Peyer's patch (tissue), 4 donors: ENCODE measurements around the gene MAML2. TPM values are rescaled to one million over a fixed set of nuclear protein-coding genes. Genes with fewer than 3 reads are reported as not detected.
A peak's percentile ranks its signal among the peaks of the same experiment; 100 is the strongest.

Experiments
- DNase-seq, 3 donors: peaks; one replicate each; pipeline ENCODE4 v3.0.0-alpha.2; 2017 to 2019
- H3K27ac ChIP-seq, 4 donors: fragments of 200-600 bp; sonication (generic); one replicate each; pipeline ENCODE4 v1.5.1; 2016 to 2019
- H3K27me3 ChIP-seq, 2 donors: fragments of 200-600 bp; sonication (generic); one replicate each; pipeline ENCODE4 v1.5.1; 2019
- H3K36me3 ChIP-seq, 3 donors: fragments of 200-600 bp; sonication (generic); one replicate each; pipeline ENCODE4 v1.5.1; 2016 to 2019
- H3K4me1 ChIP-seq, 4 donors: fragments of 200-600 bp; sonication (generic); one replicate each; pipeline ENCODE4 v1.5.1; 2016 to 2019
- H3K4me3 ChIP-seq, 4 donors: fragments of 200-600 bp; sonication (generic); 1 replicate in 3 of 4; 2 replicates in 1 of 4; pipeline ENCODE4 v1.5.1; 2016 to 2019; ENCODE audit warnings: mild to moderate bottlenecking in 1 of 4
- H3K9me3 ChIP-seq, 4 donors: fragments of 200-600 bp; sonication (generic); one replicate each; pipeline ENCODE4 v1.5.1; 2016 to 2019; ENCODE audit warnings: mild to moderate bottlenecking in 1 of 4
- POLR2A ChIP-seq, 2 donors: fragments of 450-650 bp; IDR thresholded peaks; one replicate each; pipeline ENCODE4 v1.5.1; 2017; ENCODE audit warnings: antibody characterized with exemption in 2 of 2, mild to moderate bottlenecking in 2 of 2, moderate library complexity in 2 of 2
- total RNA-seq, 4 donors: library from RNA; depleted of rRNA; stranded (reverse); fragments of >200 nt; gene quantifications; one replicate each; pipeline ENCODE4 v1.1.0, GENCODE V29; 2016
- TF ChIP-seq, protein P1 (sequence below), 6 experiments: fragments of 450-650 bp in 4 of 6; fragments of 200-600 bp in 2 of 6; sonication (generic) in 1 of 6; IDR thresholded peaks; one replicate each; pipeline ENCODE4 v1.5.1; 2017 to 2019; ENCODE audit warnings: antibody characterized with exemption in 6 of 6, mild to moderate bottlenecking in 3 of 6, moderate library complexity in 1 of 6

Gene MAML2
- total RNA-seq, 4 donors from 2014 or later: 8.4 to 60.2 (median 22.7) TPM

- no peaks in the 10 kb centered on the region for H3K27me3 ChIP-seq
- no peak overlapping the region for H3K4me3 ChIP-seq
- H3K27ac ChIP-seq: peak overlapping the region; percentile 70 to 83 (median 80)
- H3K9me3 ChIP-seq: no peaks in the 10 kb centered on the region
- H3K36me3 ChIP-seq: no peaks in the 10 kb centered on the region
- peak in 2 of 3 donors; percentile 84 to 89 for DNase-seq
- TF ChIP-seq, protein P1, sequence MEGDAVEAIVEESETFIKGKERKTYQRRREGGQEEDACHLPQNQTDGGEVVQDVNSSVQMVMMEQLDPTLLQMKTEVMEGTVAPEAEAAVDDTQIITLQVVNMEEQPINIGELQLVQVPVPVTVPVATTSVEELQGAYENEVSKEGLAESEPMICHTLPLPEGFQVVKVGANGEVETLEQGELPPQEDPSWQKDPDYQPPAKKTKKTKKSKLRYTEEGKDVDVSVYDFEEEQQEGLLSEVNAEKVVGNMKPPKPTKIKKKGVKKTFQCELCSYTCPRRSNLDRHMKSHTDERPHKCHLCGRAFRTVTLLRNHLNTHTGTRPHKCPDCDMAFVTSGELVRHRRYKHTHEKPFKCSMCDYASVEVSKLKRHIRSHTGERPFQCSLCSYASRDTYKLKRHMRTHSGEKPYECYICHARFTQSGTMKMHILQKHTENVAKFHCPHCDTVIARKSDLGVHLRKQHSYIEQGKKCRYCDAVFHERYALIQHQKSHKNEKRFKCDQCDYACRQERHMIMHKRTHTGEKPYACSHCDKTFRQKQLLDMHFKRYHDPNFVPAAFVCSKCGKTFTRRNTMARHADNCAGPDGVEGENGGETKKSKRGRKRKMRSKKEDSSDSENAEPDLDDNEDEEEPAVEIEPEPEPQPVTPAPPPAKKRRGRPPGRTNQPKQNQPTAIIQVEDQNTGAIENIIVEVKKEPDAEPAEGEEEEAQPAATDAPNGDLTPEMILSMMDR (IDR thresholded peaks at IDR 0.05): no peak
- peak in 1 of 2 donors; percentile 20 for TF ChIP-seq POLR2A (IDR thresholded peaks at IDR 0.05)
- H3K4me1 ChIP-seq: peaks cover 0 to 47% (median 21%) of the 10 kb centered on the region in 4 donors
Observed at GRCh38 chr11:96215110-96215782, 127.7 kb downstream of the MAML2 start.

DNA sequence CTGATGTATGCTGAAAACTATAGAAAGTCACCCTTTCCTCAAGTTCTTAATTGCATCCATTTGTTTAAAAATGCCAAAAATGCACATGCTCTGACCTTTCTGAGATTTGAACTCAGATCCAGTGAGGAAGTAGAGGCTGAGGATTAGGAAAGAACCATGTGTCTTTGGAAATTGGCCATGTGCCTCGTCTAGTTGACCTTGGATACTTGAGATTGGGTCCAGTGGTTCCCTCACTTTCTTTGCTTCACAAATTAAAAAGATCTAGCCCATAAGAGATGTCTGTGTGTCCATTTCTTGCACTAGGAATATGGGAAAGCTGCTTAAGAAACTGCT, 128.3 kb downstream of the MAML2 start:
- Histone ChIP-seq H3K36me3 (no peaks in the 10 kb centered on the region), H3K9me3 (no peaks in the 10 kb centered on the region), H3K27me3 (no peaks in the 10 kb centered on the region), H3K27ac (peak overlapping the region; percentile 70 to 83 (median 80)), H3K4me3 (no peak overlapping the region), H3K4me1 (peaks cover 0 to 42% (median 21%) of the 10 kb centered on the region in 4 donors)
- no peak for DNase-seq
- TF ChIP-seq, protein P1 (IDR thresholded peaks at IDR 0.05): no peak
- TF ChIP-seq POLR2A (IDR thresholded peaks at IDR 0.05): no peak

DNA sequence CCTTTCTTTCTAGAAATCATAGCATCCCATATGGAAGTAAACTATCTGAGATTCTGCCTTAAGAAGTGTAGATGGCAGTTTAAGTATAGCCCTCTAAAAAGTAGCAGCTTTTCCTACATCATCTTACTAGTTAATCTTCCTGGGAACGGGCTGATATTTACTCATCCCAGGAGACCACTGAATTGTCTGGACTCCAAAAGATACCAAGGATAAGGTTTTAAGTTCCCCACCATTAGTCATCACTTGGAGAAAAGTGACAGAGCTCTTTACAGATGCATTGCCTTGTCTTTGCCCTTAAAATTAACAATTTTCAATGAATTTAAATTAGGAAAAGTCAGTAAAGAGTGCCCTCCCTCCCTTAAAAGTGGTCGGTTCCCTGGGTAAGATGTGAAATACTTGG, 129.5 kb downstream of the MAML2 start:
- Histone ChIP-seq H3K27ac (peak overlapping the region; percentile 70 to 83 (median 80)), H3K27me3 (no peaks in the 10 kb centered on the region), H3K4me3 (no peak overlapping the region), H3K9me3 (no peaks in the 10 kb centered on the region), H3K36me3 (no peaks in the 10 kb centered on the region), H3K4me1 (peaks cover 0 to 44% (median 23%) of the 10 kb centered on the region in 4 donors)
- no peak for DNase-seq
- no peak for TF ChIP-seq POLR2A (IDR thresholded peaks at IDR 0.05)
- TF ChIP-seq, protein P1 (IDR thresholded peaks at IDR 0.05): no peak

DNA sequence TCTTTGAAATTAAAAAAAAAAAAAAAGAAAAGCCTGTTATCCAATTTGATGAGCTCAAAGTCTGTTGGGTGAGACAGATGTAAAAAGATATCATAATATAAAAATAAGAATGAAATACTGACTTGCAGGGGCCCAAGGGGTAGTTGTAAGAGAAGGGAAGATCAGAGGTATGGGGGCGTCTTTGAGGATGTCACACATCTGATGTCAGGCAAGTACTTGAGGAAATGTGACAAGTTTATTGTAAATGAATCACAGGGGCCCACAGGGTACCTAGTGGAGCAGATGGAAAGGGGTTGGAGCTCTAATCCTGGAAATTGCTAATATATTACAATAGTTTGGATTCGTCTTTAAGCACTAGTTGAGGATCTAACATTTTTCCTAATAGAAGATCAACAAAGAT, 131.6 kb downstream of the MAML2 start:
- Histone ChIP-seq H3K4me1 (peaks cover 0 to 48% (median 25%) of the 10 kb centered on the region in 4 donors), H3K27ac (peak overlapping the region in 2 of 4 donors; percentile 23 to 70)

GRCh38 chr11:96207459-96208449, 135.2 kb downstream of the MAML2 start:
- Histone ChIP-seq H3K27me3 (no peaks in the 10 kb centered on the region), H3K4me3 (no peak overlapping the region), H3K27ac (peak overlapping the region; percentile 23 to 66 (median 40)), H3K9me3 (no peaks in the 10 kb centered on the region), H3K36me3 (no peaks in the 10 kb centered on the region), H3K4me1 (peaks cover 0 to 36% (median 13%) of the 10 kb centered on the region in 4 donors)
- peak in 2 of 3 donors; percentile 31 to 66 for DNase-seq
- TF ChIP-seq, protein P1 (IDR thresholded peaks at IDR 0.05): peak in 1 of 6 experiments; percentile 16
- no peak for TF ChIP-seq POLR2A (IDR thresholded peaks at IDR 0.05)

More for the DNA sequence above, 131.6 kb downstream of the MAML2 start:
- Histone ChIP-seq H3K4me3 (no peak overlapping the region), H3K9me3 (no peaks in the 10 kb centered on the region), H3K36me3 (no peaks in the 10 kb centered on the region), H3K27me3 (no peaks in the 10 kb centered on the region)
- TF ChIP-seq, protein P1 (IDR thresholded peaks at IDR 0.05): no peak
- DNase-seq: no peak
